ENCODE data around the gene KITLG. TPM values are rescaled to one million over a fixed set of nuclear protein-coding genes. Genes with fewer than 3 reads are reported as not detected.
"Not testable (repeated sequence)": the region's sequence is repeated elsewhere in the genome, so short reads cannot be mapped to it uniquely, and the experiment has no call there.

Gene KITLG
- total RNA-seq, 2 experiments from 2014 or later = 0.14 TPM; not detected in 1

- Mint-ChIP-seq H3K9me3 (ENCODE audit: low read depth) (no peaks in the 10 kb centered on the region), H3K4me3 (no peak overlapping the region), H3K4me1 (no peaks in the 10 kb centered on the region), H3K27ac (no peak overlapping the region), H3K27me3 (no peaks in the 10 kb centered on the region), H3K36me3 (no peaks in the 10 kb centered on the region)
- ATAC-seq (no peak), DNase-seq (no peak)
- CTCF ChIA-PET = no interaction called here
These were observed 70.9 kb downstream of the KITLG start for GRCh38 chr12:88509347-88509746.

- H3K27ac Mint-ChIP-seq = not testable (repeated sequence)
These were observed 72.4 kb downstream of the KITLG start for GRCh38 chr12:88507851-88508250.

GRCh38 chr12:88507270-88507669 lies 73.0 kb downstream of the KITLG start:
- ATAC-seq (no peak), DNase-seq (no peak)
- no peaks in the 10 kb centered on the region for H3K27me3 Mint-ChIP-seq
- H3K9me3 Mint-ChIP-seq (ENCODE audit: low read depth) = no peaks in the 10 kb centered on the region
- CTCF ChIA-PET = no interaction called here
- no peaks in the 10 kb centered on the region for H3K4me1 Mint-ChIP-seq
- H3K4me3 Mint-ChIP-seq = no peak overlapping the region
- H3K36me3 Mint-ChIP-seq = no peaks in the 10 kb centered on the region
- no peak overlapping the region for H3K27ac Mint-ChIP-seq

More at GRCh38 chr12:88507851-88508250, 72.4 kb downstream of the KITLG start:
- CTCF ChIA-PET; ATAC-seq; H3K4me3 Mint-ChIP-seq; H3K9me3 Mint-ChIP-seq (ENCODE audit: low read depth); H3K27me3 Mint-ChIP-seq; H3K4me1 Mint-ChIP-seq; H3K36me3 Mint-ChIP-seq; DNase-seq: not testable (repeated sequence)

- H3K9me3 Mint-ChIP-seq (ENCODE audit: low read depth) = no peaks in the 10 kb centered on the region
- no peak for ATAC-seq
- no peak for DNase-seq
- H3K4me1 Mint-ChIP-seq = no peaks in the 10 kb centered on the region
- CTCF ChIA-PET = interaction anchor here (0.6 kb wide), 1 partner anchor 26 kb away, joined by 3 read pairs; no protein-coding TSS in a partner anchor
- H3K27me3 Mint-ChIP-seq = no peaks in the 10 kb centered on the region
- no peaks in the 10 kb centered on the region for H3K36me3 Mint-ChIP-seq
- no peak overlapping the region for H3K4me3 Mint-ChIP-seq
- no peak overlapping the region for H3K27ac Mint-ChIP-seq
These were observed 74.6 kb downstream of the KITLG start for GRCh38 chr12:88505696-88506095.

GRCh38 chr12:88503281-88503703 lies 77.0 kb downstream of the KITLG start:
- ATAC-seq (no peak), DNase-seq (no peak)
- no peaks in the 10 kb centered on the region for H3K9me3 Mint-ChIP-seq (ENCODE audit: low read depth)
- no peaks in the 10 kb centered on the region for H3K27me3 Mint-ChIP-seq
- H3K27ac Mint-ChIP-seq = no peak overlapping the region
- no peaks in the 10 kb centered on the region for H3K36me3 Mint-ChIP-seq
- H3K4me1 Mint-ChIP-seq = no peaks in the 10 kb centered on the region
- H3K4me3 Mint-ChIP-seq = no peak overlapping the region
- CTCF ChIA-PET = no interaction called here

- H3K27me3 Mint-ChIP-seq = no peaks in the 10 kb centered on the region
- H3K27ac Mint-ChIP-seq = no peak overlapping the region
- ATAC-seq (no peak), DNase-seq (no peak)
- H3K4me3 Mint-ChIP-seq = no peak overlapping the region
- H3K36me3 Mint-ChIP-seq = no peaks in the 10 kb centered on the region
- H3K9me3 Mint-ChIP-seq (ENCODE audit: low read depth) = no peaks in the 10 kb centered on the region
- H3K4me1 Mint-ChIP-seq = no peaks in the 10 kb centered on the region
- CTCF ChIA-PET = no interaction called here
These were observed 78.0 kb downstream of the KITLG start for GRCh38 chr12:88501972-88502938.

GRCh38 chr12:88496891-88497371 lies 83.3 kb downstream of the KITLG start:
- CTCF ChIA-PET = no interaction called here
- no peak for ATAC-seq
- Mint-ChIP-seq H3K27me3 (no peaks in the 10 kb centered on the region), H3K4me3 (no peak overlapping the region), H3K4me1 (no peaks in the 10 kb centered on the region), H3K27ac (no peak overlapping the region), H3K9me3 (ENCODE audit: low read depth) (no peaks in the 10 kb centered on the region), H3K36me3 (no peaks in the 10 kb centered on the region)
- no peak for DNase-seq

GRCh38 chr12:88496429-88496828 lies 83.8 kb downstream of the KITLG start:
- Mint-ChIP-seq H3K9me3 (ENCODE audit: low read depth) (no peaks in the 10 kb centered on the region), H3K27ac (no peak overlapping the region), H3K4me3 (no peak overlapping the region), H3K27me3 (no peaks in the 10 kb centered on the region), H3K4me1 (no peaks in the 10 kb centered on the region), H3K36me3 (no peaks in the 10 kb centered on the region)
- CTCF ChIA-PET = no interaction called here
- DNase-seq = no peak
- ATAC-seq = no peak

GRCh38 chr12:88495031-88495430 lies 85.2 kb downstream of the KITLG start:
- Mint-ChIP-seq H3K4me1 (no peaks in the 10 kb centered on the region), H3K4me3 (no peak overlapping the region), H3K36me3 (no peaks in the 10 kb centered on the region), H3K27ac (no peak overlapping the region), H3K9me3 (ENCODE audit: low read depth) (no peaks in the 10 kb centered on the region), H3K27me3 (no peaks in the 10 kb centered on the region)
- no peak for DNase-seq
- CTCF ChIA-PET = no interaction called here
- no peak for ATAC-seq

GRCh38 chr12:88494520-88494919 lies 85.8 kb downstream of the KITLG start:
- DNase-seq (no peak), ATAC-seq (no peak)
- Mint-ChIP-seq H3K36me3 (no peaks in the 10 kb centered on the region), H3K4me1 (no peaks in the 10 kb centered on the region), H3K27ac (no peak overlapping the region), H3K4me3 (no peak overlapping the region), H3K9me3 (ENCODE audit: low read depth) (no peaks in the 10 kb centered on the region), H3K27me3 (no peaks in the 10 kb centered on the region)
- CTCF ChIA-PET = no interaction called here

GRCh38 chr12:88493636-88494035 lies 86.6 kb downstream of the KITLG start:
- H3K36me3 Mint-ChIP-seq = no peaks in the 10 kb centered on the region

GRCh38 chr12:88490425-88490824 lies 89.8 kb downstream of the KITLG start:
- no peaks in the 10 kb centered on the region for H3K9me3 Mint-ChIP-seq (ENCODE audit: low read depth)
- no peak overlapping the region for H3K27ac Mint-ChIP-seq
- ATAC-seq (no peak), DNase-seq (no peak)
- H3K4me3 Mint-ChIP-seq = no peak overlapping the region
- H3K36me3 Mint-ChIP-seq = no peaks in the 10 kb centered on the region
- CTCF ChIA-PET = no interaction called here
- no peaks in the 10 kb centered on the region for H3K4me1 Mint-ChIP-seq
- no peaks in the 10 kb centered on the region for H3K27me3 Mint-ChIP-seq

More at GRCh38 chr12:88493636-88494035, 86.6 kb downstream of the KITLG start:
- Mint-ChIP-seq H3K9me3 (ENCODE audit: low read depth) (no peaks in the 10 kb centered on the region), H3K27ac (no peak overlapping the region), H3K4me1 (no peaks in the 10 kb centered on the region), H3K27me3 (no peaks in the 10 kb centered on the region), H3K4me3 (no peak overlapping the region)
- ATAC-seq (no peak), DNase-seq (no peak)
- CTCF ChIA-PET = no interaction called here

- CTCF ChIA-PET = no interaction called here
- H3K4me1 Mint-ChIP-seq = no peaks in the 10 kb centered on the region
- H3K27ac Mint-ChIP-seq = no peak overlapping the region
- H3K27me3 Mint-ChIP-seq = no peaks in the 10 kb centered on the region
- no peak for DNase-seq
- peaks cover 5% of the 10 kb centered on the region for H3K9me3 Mint-ChIP-seq (ENCODE audit: low read depth)
- no peak for ATAC-seq
- H3K4me3 Mint-ChIP-seq = no peak overlapping the region
- no peaks in the 10 kb centered on the region for H3K36me3 Mint-ChIP-seq
These were observed 107.5 kb downstream of the KITLG start for GRCh38 chr12:88472775-88473174.

GRCh38 chr12:88472248-88472647 lies 108.0 kb downstream of the KITLG start:
- Mint-ChIP-seq H3K4me3 (no peak overlapping the region), H3K27me3 (no peaks in the 10 kb centered on the region), H3K27ac (no peak overlapping the region), H3K36me3 (no peaks in the 10 kb centered on the region), H3K4me1 (no peaks in the 10 kb centered on the region), H3K9me3 (ENCODE audit: low read depth) (peaks cover 5% of the 10 kb centered on the region)
- CTCF ChIA-PET = no interaction called here
- DNase-seq (no peak), ATAC-seq (no peak)
